Gastroesophageal sphincter (tissue), 2 donors: Measurements from ENCODE around the gene YPEL3.

Experiments
- EP300 ChIP-seq: sonication (generic); formaldehyde crosslinking; IDR thresholded peaks from one replicate; pipeline ENCODE4 v1.6.1; 2017; ENCODE audit warnings: antibody characterized with exemption, mild to moderate bottlenecking
- POLR2AphosphoS5 ChIP-seq: sonication (generic); formaldehyde crosslinking; IDR thresholded peaks from one replicate; pipeline ENCODE4 v1.6.1; 2017; ENCODE audit warnings: antibody characterized with exemption

GRCh38 chr16:30144017-30144416 lies 48.0 kb upstream of the YPEL3 start:
- no peak for TF ChIP-seq POLR2AphosphoS5
- TF ChIP-seq EP300: no peak
